HG03354 (cell line): ENCODE data around the gene EPHA10.
"Not testable (repeated sequence)": the region's sequence is repeated elsewhere in the genome, so short reads cannot be mapped to it uniquely, and the experiment has no call there.

Experiments used
- ATAC-seq: cut with Tn5 transposase; IDR thresholded peaks from one replicate; pipeline ENCODE4 v1.9.1; 2021; ENCODE audit warnings: mild to moderate bottlenecking; ENCODE audit not compliant: unreplicated experiment, poor library complexity, severe bottlenecking

EPHA10 gene

GRCh38 chr1:37738619-37739018 lies 26.3 kb downstream of the EPHA10 start:
- not testable (repeated sequence) for ATAC-seq

GRCh38 chr1:37737975-37738374 lies 26.9 kb downstream of the EPHA10 start:
- not testable (repeated sequence) for ATAC-seq

DNA sequence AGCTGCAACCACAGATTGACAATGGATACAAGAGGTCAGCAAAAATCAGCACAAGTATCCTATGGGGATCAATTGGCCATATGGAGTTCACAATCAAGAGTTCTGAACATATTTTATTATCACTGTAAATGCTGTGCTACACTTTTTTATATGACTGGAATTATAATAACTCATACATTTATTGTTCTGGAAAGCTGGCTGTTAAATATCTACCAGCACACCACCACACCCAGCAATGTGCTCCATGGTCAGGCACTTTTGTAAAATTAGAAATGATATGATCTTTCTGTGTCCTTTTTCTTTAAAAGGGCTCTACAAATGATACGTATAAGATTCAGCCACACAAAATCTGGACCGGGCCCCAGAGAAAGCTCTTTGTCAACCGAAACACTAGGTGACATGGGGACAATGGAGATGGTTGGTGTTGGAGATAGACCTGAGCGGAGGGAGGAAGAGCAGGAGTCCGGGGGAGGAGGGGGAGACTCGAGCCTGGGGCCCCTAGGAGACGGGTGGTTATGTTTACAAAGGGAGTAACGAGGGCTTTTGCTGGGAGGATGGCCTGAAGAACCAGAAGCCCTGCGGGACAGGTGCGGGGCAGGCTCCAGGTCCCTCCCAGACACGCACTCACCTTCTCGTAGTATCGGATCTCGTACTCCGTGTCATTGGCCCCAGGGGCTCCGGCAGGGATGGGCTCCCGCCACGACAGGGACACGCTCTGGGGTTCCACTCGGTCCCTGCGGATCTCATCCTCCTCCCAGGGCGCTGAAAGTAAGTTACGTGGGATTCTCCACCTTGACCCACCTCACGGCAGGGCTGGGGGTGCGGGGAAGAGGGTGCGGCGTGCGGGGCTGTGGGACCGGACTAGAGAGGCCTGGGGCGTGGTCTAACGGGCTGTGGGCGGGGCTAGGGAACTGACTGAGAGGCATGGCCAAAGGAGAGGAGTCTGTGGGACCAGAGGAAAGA lies 30.0 kb downstream of the EPHA10 start:
- no peak for ATAC-seq

DNA sequence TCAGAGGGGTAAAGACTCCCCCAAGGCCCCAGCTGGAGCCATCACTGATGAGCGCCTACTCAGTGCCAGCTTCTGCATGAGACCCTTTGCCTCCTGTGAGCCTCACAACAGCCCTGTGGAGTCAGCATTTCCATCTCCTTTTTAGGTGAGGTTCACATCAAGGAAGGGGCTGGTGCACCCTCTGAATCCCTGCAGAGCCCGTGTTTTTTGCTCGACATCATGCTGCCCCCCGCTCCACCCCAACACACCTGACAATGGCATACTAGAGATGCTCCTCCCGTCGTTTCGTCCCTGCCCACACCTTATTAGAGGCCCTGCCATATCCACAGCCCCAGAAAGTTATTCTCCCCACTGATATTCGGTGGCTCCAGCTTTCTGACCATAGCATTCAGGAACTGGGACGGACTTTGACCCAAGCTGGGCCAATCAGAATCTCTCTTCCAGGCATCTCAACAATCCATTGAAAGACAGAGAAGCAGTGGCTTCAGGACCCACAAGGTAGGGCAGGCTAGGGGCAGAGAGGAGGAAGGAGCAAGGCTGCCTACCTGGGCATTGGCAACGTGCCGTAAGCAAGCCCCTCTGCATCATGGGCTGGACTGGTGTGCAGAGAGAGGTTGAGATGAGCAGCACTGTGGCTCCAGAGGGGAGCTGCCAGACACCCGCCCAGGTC lies 32.7 kb downstream of the EPHA10 start:
- no peak for ATAC-seq

DNA sequence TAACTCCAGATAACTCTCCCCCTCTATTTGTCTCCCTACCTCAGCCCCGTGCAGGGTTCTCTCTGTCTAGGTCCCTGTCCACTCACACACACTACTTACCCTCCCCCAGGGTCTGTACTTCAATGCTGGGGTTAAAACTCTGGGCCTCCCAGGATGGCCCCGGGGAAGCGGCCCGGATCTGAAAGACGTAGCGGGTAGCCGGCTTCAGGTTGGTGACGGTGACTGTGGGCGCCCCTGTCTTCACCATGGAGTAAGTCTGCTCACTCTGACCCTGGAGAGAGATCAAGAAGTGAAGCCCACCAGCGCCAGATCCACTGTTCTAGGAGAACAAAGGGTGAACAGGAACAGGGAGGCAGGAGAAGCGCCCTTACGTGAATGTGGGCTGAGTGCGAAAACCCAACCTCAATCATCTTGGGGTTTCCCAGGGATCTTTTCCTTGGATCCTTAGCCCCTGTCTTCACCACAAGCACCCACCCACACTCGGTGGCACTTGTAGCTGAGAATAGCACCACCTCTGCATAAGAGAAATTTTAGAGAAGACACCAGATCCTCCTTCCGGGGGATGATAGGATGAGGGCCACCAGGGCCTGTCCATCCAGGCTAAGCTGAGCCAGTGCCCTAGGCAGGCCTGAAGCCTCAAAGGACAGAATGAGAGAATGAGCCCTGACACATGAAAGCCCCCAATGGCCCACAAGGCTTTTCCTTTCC lies 33.5 kb downstream of the EPHA10 start:
- no peak for ATAC-seq

GRCh38 chr1:37730376-37730775 lies 34.5 kb downstream of the EPHA10 start:
- ATAC-seq: no peak

- ATAC-seq: no peak
These were observed 36.5 kb downstream of the EPHA10 start for GRCh38 chr1:37728416-37728815.

DNA sequence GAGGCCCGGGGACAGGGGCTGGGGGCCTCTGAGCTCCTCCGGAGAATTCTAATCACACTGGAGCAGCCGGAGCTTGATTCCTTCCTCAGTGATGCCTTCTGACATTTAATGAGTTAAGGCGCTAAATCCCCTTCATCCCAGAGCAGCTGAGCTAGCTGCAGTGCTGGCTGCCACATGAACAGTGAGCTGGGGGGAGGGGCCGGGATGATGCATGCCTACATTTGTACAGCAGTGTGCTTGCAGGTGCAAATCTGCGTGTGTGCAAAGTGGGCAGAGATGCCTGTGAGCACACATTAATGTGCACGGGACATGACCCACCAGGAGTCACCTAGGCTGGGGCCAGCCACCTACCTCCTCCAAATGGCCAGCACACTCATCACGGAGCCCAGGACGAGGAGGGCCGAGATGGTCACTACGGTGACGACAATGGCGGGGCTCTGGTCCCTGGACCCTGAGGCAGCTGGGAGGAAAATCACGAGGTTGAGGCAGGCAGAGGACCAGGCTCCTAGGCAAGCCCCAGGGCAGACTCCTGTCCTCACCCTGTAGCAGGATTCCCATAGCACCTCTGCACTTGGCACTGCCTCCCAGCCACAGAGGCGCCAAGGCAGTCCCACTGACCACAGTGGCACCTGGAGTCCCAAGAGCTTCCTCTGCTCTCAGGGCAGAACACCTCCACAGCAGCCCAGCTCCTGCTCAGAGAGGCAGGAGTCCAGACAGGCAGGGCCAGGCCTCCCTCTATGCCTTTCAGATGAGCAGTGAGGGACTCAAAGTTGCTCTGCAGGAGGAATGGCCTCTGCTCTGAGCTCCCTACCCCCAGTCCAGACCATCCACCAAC lies 38.0 kb downstream of the EPHA10 start:
- no peak for ATAC-seq

DNA sequence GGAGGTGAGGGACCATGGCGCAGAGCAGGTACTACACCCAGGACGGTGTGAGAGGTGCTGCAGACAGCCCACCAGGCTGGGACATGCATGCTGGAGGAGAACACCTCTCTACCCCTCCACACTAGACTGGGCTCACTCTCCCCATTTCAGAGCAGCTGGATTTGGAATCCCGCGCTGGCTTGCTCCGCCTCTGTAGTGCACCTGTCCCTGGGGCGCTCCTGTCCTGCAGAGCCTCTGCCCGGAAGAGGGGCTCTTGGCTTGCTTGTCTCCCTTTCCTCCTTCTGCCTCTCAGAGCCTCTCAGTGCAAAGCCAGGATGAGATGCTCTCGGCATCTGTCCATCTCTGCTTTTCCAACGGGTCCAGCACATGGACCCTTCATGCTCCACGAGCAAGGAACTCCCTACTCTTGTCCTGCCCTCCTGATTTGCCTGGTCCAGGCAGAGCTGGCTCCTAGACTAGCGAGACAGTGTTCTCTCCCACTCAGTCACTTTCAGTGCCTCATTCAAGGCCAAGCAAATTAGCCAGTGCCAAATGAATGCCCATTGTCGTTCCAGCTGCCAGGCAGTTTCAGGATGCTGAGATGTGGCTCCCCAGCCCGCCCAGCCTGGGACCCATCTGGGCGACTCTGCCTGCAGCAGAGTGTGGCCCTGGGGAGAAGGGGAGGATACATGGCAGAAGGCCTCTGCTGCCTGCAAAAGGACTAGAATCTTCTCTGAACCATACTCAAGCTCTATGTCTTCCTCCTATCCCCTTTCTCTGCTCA lies 38.9 kb downstream of the EPHA10 start:
- no peak for ATAC-seq

DNA sequence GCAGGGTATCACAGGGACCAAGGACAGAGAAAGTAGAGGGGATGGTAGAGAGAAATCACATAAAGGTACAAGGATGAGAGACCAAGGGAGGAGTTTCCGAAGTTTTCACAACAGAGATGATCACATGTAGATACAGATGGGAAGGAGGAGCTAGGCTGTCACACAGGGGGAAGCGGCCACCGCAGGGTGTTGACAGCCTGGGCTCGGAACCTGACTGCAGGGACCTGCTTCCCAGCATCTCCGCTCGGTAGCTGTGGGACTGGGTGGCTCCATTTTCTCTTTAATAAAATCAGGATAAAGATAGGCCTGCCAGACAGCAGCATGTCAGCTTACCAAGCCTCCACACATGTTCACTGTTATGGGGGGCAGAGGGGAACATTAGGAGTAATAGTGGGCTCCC lies 40.3 kb downstream of the EPHA10 start:
- no peak for ATAC-seq

GRCh38 chr1:37723390-37724078 lies 41.4 kb downstream of the EPHA10 start:
- no peak for ATAC-seq

DNA sequence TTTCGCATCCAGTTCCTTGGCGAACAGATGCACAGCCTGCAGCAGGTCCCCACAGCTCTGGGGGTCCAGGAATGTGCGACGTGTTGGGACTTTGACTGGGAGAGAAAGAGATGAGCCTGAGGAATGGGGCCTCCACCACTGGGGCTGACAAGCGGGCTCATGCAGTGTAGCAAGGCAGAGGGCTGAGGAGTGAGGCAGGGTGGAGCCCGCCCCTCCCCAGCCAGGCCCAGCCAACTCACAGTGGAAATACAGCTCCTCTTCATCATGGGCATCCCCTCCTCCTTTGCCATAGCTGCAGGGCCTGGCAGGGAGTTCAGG lies 41.9 kb downstream of the EPHA10 start:
- no peak for ATAC-seq

DNA sequence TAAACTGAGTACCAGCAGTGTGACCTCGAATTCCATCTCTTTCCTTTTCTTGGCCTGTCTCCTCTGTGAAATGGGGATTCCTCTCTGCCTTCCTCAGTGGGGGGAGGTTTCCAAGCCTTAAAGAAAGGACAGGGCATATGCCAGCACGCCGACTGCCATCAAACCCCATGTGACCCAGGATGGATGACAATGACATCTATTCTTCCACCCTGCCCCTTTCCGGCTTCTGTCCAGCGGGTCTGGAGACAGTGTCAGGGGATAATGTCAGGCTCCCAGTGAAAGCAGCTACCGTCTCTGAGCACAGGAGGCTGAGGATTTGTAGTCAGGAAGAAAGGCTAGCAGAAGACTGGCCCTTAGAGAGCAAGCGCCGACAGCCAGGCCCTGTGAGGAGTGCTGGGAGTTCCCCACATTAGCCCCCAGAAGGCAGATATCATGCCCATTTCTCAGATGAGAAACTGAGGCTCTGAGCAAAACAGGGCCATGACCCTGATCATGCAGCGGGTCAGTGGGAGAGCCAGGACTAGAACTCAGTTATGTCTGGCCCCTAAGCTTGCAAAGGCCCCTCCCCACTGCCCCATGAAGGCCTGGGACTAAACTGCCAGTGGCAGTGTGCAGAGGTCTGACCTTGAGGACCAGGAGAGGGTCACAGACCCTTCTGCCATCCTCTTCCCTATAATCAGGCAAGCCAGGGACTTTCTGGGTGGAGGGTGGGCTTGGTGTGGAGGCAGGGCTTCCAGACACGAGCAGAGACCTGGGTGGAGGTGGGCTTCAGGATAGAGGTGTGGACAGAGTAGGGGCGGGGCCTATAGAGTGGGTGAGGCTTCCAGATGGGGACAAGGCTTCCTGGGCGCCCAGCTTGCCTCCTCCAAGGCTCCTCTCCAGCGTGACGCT lies 42.5 kb downstream of the EPHA10 start:
- ATAC-seq: no peak

DNA sequence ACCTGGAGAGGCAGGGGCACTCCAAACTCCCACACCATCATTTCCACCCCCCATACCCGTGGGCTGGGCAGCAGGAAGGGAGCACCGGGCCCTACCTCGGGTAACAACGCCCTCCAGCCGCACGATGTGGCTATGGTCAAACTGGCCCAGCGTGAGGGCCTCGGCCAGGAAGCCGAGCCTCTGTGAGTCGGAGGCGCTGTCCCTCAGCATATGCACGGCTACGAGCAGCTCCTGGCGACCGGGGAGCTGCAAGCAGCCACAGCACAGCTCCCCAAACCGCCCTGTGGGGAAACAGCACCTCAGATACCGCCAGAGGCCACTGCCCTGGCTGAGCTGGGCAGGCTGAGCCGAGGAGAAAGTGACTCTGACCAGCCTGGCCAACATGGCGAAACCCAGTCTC lies 43.4 kb downstream of the EPHA10 start:
- ATAC-seq: no peak

- ATAC-seq: no peak
These were observed 44.4 kb downstream of the EPHA10 start for GRCh38 chr1:37720231-37721130.

GRCh38 chr1:37719572-37720195 lies 45.2 kb downstream of the EPHA10 start:
- ATAC-seq: no peak
